CD4-positive, alpha-beta T cell treated with Interleukin-4 for 4 hours (primary cell): ENCODE results near the gene SIGLEC15.
"Not testable (repeated sequence)": the region's sequence is repeated elsewhere in the genome, so short reads cannot be mapped to it uniquely, and the experiment has no call there.

Experiments
- DNase-seq: peaks from one replicate; pipeline ENCODE4 v3.0.0-alpha.2; 2020

The SIGLEC15 gene, protein sequence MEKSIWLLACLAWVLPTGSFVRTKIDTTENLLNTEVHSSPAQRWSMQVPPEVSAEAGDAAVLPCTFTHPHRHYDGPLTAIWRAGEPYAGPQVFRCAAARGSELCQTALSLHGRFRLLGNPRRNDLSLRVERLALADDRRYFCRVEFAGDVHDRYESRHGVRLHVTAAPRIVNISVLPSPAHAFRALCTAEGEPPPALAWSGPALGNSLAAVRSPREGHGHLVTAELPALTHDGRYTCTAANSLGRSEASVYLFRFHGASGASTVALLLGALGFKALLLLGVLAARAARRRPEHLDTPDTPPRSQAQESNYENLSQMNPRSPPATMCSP

DNA sequence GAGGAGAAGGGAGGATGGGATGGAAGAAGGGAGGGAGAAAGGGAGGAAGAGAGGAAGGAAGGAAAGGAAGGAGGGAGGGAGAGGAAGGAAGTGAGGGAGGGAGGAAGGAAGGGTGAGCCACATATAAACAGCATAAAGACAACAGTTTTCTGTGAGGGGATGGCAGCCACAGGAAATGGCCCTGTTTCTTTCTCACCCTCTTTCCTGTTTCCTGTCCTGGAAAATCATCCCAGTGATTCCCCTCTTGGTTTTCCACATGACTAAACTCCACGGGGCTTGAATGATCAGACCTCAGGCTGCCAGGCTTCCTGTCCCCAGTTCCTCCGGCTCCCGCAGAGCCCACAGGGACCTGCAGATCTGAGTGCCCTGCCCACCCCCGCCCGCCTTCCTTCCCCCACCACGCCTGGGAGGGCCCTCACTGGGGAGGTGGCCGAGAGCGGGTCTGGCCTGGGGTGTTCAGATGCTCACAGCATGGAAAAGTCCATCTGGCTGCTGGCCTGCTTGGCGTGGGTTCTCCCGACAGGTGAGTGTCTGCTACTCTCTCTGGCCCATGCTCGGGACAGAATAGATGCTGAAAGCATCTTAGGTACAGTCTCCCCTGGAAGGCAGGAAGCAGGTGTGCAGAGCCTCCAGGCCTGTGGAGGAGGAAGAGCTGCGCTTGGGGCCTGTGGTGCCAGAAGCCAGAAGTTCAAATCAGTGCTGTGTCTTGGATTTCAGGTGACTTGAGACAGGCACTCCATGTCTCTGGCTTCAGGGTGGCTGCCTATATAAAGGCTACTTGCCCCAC is at the start of gene SIGLEC15:
Gene SIGLEC15 (plus strand): TSS at position 418 of the 787 bp plus-strand sequence. CDS start 54 bp downstream, at position 472.
- no peak for DNase-seq

DNA sequence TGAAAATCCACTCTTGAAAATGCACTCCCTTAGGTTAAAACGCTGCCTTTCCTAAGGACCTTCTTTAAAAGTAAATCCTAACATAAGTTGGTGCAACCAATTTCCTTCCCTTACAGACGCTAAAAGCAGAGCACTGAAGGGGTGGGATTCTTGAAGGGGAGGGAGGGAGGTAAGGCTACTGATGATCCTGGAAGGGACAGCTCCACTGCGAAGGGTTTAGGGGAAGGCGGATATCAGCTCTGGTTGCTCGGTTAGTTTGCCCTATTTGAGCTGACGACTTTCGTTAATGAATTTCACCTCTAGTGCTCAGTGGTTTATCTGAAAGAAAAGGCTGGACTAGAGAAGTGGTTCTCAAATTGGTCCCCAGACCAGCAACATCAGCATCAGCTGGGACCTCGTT is 49.7 kb upstream of the SIGLEC15 start:
- no peak for DNase-seq

DNA sequence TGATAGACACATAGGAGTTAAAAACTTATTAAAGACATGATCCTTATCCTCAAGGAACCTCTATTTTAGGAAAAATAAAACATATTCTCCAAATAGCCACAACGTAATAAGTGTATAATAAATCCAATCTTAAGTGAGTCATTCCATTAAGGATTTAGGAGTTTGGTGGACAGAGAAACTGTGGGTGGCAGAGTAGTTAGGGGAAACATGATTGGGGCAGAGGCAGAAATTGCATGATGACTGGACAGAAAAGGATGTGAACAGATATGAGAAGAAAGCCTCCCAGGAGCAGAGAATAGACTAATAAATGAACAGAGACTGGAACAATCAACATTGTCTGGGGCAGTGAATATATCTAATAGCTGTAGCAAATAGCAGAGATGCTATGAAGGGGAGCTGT is 48.1 kb upstream of the SIGLEC15 start:
- DNase-seq: no peak

DNA sequence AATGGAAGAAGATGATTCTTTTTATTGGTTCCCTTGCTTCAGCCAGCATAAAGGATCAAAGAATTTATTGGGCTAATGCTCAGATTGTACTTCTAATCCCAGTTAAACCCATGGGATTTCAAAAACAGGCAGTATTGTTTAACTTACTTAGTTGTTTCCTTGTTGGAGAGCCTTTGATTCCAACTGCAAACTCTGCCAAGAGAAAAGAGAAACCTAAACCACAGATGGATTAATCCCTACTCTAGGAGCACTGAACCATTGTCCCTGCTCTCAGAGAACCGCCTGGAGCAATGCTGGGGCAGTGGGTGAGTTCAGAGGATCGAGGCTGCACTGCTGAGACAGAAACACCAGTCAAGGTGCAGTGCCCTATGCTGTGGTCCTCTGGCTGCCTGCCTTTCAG is 44.9 kb upstream of the SIGLEC15 start:
- no peak for DNase-seq

DNA sequence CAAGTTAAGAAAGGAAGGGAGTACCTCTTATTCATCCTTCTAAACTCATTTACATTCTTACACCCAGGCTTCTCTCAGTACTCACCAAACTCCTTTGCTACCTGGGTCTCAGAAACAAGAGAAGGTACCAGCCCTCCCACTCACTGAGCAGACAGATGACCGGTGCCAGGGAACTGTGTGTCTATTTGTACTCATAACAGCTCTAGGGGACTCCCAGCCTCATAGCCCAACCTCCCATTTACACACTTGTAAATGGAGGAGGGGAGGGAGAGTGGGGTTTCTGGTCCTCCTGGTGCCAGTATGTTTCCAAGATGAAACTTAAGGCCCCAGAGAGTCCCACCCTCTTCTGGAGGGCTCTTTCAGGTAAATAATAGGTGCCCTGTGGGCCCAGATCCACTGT is 42.8 kb upstream of the SIGLEC15 start:
- DNase-seq: no peak

DNA sequence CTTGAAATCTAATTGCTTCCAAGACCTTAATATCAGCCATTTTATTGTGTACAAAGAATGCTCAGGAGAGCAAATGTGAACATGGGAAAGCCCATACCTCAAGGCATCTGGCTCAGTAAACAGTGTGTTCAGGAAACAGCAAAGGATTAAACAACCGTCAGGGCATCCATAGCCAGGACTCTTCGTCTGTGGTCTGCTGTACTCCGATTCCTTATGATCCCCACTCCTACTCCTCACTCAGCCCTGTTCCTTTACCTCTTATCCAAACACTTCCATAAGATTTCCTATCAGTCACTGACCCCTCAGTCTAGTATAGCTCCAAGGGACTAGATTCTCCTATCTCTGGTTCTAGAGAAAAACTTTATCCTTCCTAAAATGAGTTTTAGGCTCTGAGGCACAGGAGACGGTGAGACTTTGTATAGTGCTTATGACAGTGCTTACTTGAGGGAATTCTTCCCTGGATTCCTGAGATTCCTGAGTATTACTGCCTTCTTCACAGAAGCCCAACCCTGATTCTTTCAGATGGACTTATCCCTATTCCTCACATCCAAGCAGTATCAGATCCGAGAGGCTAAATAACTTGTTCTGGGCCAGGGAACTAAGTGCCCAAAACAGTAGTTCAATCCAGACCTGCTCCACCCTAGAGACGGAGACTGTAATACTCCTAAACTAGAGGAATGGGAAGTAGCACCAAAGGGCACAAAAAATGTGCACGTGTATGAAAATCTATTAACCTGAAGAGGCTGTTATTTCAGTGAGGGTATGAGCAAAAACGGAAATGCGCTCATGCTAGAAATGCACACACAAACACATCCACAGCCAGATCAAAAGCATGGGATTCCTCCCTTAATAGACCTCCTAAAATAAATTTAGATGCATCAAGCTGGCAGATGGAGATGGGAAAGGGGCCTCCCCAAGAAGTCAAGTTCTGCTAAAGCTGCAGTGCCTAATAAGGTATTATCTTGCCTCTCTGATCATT is 42.1 kb upstream of the SIGLEC15 start:
- DNase-seq: no peak

DNA sequence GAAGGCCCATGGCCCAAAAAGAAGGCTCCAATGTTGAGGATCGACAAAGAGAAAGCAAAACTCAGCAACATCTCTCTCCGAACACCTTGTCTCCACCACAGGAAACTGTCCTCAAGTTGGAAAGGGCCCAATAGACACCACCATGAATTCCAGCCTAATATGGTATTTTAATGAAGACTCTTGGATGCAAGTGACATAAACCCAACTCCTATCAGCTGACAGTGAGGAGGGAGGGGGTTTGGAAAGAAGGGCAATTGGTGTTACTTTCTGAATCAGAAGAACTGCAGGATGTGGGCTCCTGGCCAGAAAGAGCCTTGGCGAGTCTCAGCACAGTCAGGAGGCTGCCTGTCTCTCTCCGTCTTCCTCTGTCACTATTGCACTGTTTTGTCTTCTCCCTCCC is 40.3 kb upstream of the SIGLEC15 start:
- DNase-seq: no peak

DNA sequence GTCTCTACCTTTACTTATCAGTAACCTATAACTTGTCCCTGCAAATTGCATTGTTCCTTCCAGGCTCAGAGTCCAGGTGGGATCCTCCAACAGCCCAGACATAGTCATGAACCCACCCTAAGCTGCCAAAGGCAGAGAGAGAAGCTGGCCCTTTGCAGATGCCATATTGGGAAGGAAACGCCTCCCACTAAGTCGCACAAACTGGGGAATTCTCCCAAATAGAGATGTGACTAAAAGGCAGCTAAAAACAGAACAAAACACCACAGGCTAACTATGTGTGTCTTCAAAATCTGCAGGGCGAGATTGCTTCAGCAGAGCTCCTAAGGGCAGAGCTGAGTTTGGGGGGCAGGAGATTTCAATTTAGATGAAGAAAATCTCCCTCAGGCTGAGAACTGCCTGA is 38.5 kb upstream of the SIGLEC15 start:
- no peak for DNase-seq

DNA sequence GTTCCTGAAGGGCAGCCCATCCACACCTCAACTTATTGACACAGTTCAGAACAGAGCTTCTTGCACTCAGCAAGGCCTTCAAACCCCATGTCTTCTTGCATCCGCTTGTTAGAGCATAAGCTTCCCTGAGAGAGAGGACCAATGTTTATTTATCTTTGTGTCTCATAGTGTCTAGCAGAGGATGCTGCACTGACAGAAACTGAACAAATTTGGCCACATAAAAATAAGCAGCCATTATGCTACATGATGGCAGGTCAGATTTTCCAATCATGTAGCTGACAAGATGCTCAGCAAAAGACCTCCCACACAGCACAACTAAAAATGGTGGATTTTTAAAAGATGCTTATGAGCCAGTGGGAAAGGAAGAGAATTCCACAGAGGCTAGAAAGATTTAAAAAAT is 38.1 kb upstream of the SIGLEC15 start:
- no peak for DNase-seq

DNA sequence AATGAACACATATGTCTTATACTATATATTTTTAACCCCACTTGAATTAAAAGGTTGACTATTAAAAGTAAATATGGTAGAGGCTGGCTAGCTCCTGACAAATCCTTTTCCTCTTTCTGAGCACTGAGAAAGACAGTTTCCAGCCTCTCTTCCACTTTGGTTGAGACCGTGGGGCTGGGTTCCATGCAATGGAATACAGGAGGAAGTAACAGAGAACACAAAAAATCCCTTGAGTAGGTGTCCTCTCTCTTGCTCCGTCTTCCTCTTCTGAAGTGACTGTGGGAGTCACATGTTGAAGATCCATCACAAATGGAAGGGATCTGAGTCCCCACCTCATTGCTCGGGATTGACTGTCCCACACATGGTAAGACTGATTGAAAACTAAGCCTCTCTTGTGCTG is 36.6 kb upstream of the SIGLEC15 start:
- DNase-seq: no peak

DNA sequence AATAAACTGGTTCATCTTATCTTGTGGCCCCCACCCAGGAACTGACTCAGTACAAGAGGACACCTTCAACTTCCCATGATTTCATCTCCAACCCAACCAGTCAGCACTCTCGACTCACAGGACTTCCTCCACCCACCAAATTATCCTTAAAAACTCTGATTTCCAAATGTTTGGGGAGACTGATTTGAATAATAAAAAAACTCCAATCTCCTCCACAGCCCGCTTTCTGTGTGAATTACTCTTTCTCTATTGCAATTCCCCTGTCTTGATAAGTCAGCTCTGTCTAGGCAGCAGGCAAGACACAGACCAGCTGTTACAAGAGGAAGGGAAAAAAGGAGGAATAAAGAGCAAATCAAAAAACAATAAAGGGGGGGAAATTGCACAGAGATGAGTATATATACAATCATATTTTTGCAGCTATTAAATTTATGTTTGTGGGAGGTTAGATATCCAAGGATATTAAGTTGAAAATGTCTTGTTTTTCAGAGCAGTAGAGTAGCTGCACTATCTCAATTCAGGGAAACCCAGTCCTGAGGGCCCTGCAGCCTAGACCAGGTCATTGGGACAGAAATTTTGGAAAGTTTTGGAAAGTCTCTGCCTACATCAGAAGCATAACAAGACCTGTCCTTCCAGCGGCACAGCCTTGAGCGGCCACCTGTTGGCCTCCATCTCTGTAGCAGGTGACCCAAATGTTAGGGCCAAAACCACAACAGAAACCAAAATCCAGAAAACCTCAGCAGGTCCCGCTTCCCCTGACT is 32.8 kb upstream of the SIGLEC15 start:
- DNase-seq: no peak

DNA sequence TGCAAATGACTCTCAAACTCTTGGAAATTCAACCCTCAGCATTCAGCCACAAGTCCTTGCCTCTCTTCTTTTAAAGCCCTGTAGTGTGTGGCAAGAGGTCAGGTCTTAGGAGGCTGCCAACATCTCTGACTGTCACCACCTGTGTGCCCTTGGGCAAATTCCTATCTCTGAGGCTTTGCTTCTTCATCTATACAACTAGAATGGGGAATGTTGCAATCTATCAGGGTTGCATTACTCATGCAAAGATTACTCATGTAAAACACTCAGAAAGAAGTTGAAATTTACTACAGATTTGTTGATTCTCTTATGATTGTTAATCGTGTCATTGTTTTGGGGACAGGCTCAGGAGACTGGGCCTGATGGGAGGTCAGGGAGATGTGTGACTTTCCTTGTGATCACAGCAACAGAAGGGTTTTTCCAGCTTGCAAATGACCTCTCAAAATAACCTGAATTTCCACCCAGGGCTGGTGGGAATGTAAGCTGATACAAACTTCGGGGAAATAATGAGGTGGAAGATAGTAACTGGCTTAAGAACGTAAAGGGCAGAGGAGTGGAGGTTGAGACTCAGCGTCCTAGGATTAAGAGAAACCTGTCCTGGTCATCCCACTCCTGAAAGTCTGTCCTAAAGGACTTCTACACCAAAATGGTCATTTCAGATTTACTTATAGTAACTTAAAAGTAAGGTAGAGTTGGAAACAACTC is 32.1 kb upstream of the SIGLEC15 start:
- DNase-seq: no peak

DNA sequence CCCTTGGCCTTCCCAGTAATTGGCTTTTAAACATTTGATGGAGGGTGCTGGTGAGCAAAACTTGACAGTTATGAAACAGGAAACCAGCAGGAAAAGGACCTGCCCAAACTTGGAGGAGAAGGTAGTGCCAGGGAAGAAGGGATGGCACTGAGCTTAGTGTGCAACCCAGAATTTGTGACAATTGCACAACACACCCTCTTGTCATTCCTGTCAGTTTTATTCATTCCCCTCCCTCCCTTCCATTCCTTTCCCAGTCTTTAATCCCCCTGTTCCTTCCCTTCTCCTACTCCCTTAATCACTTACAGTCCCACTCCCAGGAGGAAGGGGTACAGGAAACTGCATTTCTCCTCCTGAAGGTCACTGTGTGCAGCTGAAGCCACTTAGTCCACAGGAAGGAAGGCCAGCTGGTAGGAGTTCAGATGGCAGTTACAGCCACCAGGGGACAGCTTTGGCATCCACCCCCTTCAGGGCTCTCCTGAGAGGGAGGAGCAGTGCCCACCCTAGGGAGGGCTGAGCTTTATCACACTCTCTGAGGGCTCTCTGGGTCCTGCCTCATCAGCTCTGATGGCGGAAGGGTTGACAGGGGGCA is 24.0 kb upstream of the SIGLEC15 start:
- DNase-seq: no peak

DNA sequence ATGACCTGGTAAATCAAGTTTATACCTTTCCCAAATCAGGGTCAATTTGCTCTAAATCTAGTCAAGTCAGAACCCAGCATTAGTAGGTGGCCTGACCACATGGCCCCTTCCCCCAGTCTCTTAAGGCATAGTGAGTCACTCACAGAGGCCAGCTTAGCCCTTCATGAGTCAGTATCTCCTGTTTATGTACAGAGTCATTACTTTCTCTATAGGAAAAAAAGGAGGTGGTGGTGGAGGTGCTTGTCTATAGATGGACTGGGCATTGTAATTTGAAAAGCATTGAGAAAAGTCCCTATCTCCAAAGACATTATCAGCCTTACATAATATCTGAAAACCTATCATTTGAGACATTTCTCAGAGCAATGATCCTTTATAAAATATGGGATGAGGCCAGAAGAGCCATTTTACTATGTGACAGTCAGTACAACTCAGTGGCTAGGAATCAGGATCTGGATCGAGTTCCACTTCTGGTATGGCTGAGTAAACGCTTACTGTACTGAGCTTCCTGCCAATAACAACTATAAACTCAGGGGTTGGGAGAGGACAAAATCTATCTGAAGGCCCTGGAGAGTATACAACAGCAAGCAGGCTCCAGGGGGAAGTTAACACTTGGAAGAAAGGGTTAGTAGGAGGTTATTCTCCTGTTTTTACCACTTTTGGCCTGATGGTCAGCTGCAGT is 22.5 kb upstream of the SIGLEC15 start:
- DNase-seq: no peak

DNA sequence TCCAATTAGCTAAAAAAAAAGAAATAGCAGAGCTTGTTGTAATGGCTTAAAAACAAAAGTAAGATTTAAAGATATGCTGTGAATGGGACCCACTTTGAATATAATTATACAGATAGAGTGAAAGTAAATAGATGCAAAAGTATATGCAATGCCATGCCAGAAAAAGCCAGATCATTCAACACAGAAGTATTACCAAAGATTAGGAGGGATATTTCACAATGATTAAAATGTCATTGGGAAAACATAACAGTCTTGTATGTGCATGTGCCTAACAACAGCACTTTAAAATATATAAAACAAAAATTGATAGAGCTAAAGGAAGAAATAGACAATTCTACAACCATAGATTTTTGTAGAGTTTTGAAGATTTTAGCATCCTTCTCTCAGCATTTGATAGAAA is 19.9 kb upstream of the SIGLEC15 start:
- no peak for DNase-seq

DNA sequence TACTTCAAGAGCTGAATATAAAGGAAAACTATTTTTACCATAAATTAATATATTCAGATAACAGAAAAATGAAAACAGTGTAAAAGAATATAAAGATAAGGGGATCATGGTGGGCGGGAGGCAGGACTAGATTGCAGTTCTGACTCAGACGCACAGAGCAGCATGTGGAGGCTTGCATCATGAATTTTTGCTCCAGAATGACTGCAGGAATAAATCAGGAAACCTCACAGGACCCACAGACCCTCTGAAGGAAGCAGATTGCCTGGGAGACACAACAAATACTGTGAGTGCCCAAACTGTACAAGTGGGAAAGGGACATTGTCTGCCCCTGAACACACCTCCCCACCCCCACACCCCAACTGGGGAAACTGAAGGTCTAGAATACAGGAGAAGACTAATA is 19.2 kb upstream of the SIGLEC15 start:
- DNase-seq: no peak

DNA sequence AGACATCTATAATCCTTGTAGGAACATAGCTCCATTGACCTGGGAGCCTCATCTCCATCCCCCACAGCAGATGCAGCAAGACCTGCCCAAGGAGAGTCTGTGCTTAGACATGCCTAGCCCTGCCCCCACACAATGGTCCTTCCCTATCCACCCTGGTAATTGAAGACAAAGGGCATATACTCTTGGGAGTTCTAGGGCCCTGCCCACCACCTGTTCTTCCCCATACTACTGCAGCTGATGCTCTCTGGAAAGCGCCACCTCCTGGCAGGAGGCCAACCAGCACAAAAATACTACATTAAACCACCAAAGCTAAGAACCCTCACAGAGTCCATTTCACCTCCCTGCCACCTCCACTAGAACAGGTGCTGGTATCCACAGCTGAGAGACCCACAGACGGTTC is 18.3 kb upstream of the SIGLEC15 start:
- DNase-seq: peak; percentile 16

DNA sequence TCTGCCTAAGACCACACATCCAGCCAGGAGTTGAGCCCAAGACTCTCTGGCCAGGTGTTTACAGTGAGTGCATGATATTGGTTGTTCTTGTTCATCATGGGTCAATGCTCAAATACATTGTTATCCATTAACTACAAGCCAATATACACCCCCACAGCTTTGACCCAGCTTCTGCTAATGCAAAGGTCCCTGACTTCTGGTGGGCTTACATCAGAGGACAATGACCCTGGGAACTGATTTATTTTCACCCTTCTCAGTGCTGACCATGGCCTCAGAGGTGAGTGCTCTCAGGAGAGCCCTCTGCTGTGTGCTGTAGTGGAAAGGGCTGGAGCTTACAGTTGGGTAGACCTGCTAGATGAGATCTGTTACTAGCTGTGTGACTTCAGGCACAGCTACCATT is 10.7 kb upstream of the SIGLEC15 start:
- DNase-seq: not testable (repeated sequence)

DNA sequence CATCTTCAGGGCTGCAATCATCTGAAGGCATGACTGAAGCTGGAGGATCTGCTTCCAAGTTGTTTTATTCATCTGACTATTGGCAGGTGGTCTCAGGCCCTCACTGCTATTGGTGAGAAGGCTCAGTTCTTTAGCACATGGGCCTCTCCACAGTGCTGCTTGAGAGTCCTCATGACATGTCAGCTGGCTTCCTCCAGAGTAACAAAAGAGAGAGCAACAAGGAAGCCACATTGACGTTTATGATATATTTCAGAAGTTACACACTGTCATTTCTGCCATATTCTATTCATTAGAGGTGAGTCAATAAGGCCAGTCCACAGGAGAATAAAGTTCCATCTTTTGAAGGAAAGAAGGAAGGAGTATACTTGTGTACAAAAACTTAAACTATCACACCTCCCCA is 7.9 kb upstream of the SIGLEC15 start:
- DNase-seq: no peak

DNA sequence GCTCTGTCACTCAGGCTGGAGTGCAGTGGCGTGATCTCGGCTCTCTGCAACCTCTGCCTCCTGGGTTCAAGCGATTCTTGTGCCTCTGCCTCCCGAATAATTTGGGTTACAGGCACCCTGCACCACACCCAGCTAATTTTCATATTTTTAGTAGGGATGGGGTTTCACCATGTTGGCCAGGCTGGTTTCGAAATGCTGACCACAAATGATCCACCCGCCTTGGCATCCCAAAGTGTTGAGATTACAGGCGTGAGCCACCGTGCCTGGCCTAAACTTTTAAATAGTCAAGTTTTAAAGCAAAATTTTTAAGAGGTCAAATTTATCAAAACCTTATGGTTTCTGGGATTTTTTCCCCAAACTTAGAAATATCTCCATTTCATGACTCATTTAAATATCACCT is 6.7 kb upstream of the SIGLEC15 start:
- not testable (repeated sequence) for DNase-seq
